Measurements from ENCODE around the gene RFX5.
"Not testable (repeated sequence)": the region's sequence is repeated elsewhere in the genome, so short reads cannot be mapped to it uniquely, and the experiment has no call there.

DNA sequence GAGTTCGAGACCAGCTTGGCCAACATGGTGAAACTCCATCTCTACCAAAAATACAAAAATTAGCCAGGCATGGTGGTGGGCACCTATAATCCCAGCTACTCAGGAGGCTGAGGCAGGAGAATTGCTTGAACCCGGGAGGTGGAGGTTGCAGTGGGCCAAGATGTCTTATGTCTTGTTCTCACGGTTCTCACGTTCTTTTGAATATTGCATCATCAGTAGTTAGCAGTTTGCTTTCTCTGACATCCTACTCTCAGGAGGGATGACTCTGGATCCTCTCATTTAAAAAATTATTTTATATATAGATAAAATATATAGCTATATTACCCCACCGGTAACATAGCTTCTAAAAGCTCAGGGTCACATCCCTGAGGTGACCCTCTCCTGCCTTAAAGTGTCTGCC is 49.2 kb upstream of the RFX5 start:
- TF ChIP-seq YY1 (IDR thresholded peaks at IDR 0.05; ENCODE audit: insufficient read depth, insufficient read length); SUZ12 (IDR thresholded peaks at IDR 0.05; ENCODE audit: extremely low read depth, insufficient read depth, insufficient read length); ZNF274 (IDR thresholded peaks at IDR 0.05; ENCODE audit: low read depth, low read length): not testable (repeated sequence)
